HL-60 (cell line): ENCODE data around the gene GPR4.

Source experiments
- DNase-seq, 2 experiments: peaks; one replicate each; pipeline ENCODE4 v3.0.0-alpha.2; 2010 to 2020; ENCODE audit warnings: low read depth in 1 of 2, low spot score in 1 of 2
- H3K27ac ChIP-seq: fragments of 250-450 bp; sonication (Bioruptor Pico); replicated peaks from 2 replicates; pipeline ENCODE4 v1.5.1; 2020; ENCODE audit warnings: mild to moderate bottlenecking, moderate library complexity
- H3K27me3 ChIP-seq: fragments of 250-450 bp; sonication (Bioruptor Pico); 2 replicates; pipeline ENCODE4 v1.5.1; 2021; ENCODE audit warnings: mild to moderate bottlenecking, moderate library complexity; ENCODE audit not compliant: insufficient read depth, poor library complexity, severe bottlenecking
- H3K4me3 ChIP-seq: replicated peaks from 2 replicates; pipeline ENCODE4 v1.5.1; 2011; ENCODE audit warnings: mild to moderate bottlenecking, control low read depth, low read length; ENCODE audit not compliant: insufficient read depth
- GABPA ChIP-seq: IDR thresholded peaks from 2 replicates; pipeline ENCODE4 v1.6.1; 2012; ENCODE audit warnings: low read depth
- POLR2AphosphoS5 ChIP-seq: IDR thresholded peaks from 2 replicates; pipeline ENCODE4 v1.6.1; 2012; ENCODE audit warnings: low read depth
- SPI1 ChIP-seq: IDR thresholded peaks from 2 replicates; pipeline ENCODE4 v1.6.1; 2012; ENCODE audit warnings: low read depth, mild to moderate bottlenecking, borderline replicate concordance
- TF ChIP-seq, protein P1 (sequence below): IDR thresholded peaks from one replicate; pipeline ENCODE4 v1.5.1; 2011; ENCODE audit warnings: low read length, control low read depth, inconsistent platforms; ENCODE audit not compliant: insufficient read depth
- TF ChIP-seq, protein P2 (sequence below): IDR thresholded peaks from 2 replicates; pipeline ENCODE4 v1.6.1; 2012; ENCODE audit warnings: low read depth; ENCODE audit not compliant: insufficient replicate concordance

The GPR4 gene

DNA sequence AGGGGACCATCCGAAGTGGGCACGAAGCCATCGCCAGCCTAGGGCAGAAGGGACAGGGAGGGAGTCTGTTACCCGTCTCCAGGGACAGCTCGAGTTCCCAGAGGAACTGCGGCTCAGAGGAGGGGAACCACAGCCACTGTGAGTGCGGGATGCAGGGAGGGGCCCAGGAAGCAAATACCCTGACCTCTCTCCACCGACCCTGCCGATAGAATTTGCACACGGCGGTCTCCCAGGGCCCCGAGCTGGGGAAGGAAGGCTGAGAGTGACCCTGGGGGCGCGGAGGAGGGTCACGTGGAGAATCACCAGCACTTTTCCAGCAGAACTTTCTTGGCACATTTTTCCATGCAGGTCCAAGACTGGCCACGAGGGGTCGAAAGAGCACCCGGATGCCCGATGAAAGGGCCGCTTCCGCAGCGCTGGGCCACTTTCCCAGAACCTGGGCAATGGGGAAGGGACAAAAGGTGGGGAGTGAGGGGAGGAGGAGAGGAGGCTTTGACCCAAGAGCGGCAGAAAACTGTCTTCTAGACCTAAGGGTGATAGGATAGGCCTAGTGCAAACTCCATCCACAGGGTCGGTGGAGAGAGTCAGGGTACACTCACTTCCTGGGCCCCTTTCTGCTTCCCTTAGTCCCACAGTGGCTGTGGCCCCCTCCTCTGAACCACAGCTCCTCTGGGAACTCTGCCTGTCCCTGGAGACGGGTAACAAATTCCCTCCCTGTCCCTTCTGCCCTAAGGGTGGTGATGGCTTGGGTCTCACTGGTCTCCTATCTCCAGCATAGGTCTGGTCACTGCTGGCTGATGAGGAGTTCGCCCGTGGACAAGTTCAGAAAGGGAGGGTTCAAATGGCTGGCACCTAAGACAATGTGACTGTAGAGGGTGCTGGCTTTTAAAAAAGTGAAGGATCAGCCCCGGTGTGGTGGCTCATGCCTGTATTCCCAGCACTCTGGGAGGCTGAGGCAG, 5.3 kb upstream of the GPR4 start:
- peaks cover 10% of the 10 kb centered on the region for H3K27me3 ChIP-seq
- DNase-seq: peak in 1 of 2 experiments; percentile 43
- no peak overlapping the region for H3K27ac ChIP-seq
- TF ChIP-seq GABPA: no peak
- TF ChIP-seq, protein P1, sequence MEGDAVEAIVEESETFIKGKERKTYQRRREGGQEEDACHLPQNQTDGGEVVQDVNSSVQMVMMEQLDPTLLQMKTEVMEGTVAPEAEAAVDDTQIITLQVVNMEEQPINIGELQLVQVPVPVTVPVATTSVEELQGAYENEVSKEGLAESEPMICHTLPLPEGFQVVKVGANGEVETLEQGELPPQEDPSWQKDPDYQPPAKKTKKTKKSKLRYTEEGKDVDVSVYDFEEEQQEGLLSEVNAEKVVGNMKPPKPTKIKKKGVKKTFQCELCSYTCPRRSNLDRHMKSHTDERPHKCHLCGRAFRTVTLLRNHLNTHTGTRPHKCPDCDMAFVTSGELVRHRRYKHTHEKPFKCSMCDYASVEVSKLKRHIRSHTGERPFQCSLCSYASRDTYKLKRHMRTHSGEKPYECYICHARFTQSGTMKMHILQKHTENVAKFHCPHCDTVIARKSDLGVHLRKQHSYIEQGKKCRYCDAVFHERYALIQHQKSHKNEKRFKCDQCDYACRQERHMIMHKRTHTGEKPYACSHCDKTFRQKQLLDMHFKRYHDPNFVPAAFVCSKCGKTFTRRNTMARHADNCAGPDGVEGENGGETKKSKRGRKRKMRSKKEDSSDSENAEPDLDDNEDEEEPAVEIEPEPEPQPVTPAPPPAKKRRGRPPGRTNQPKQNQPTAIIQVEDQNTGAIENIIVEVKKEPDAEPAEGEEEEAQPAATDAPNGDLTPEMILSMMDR: peak; percentile 60
- TF ChIP-seq SPI1: 0 out of 2 replicates have a peak, but pooled peaks have one; percentile 17
- TF ChIP-seq POLR2AphosphoS5: no peak
- TF ChIP-seq, protein P2, sequence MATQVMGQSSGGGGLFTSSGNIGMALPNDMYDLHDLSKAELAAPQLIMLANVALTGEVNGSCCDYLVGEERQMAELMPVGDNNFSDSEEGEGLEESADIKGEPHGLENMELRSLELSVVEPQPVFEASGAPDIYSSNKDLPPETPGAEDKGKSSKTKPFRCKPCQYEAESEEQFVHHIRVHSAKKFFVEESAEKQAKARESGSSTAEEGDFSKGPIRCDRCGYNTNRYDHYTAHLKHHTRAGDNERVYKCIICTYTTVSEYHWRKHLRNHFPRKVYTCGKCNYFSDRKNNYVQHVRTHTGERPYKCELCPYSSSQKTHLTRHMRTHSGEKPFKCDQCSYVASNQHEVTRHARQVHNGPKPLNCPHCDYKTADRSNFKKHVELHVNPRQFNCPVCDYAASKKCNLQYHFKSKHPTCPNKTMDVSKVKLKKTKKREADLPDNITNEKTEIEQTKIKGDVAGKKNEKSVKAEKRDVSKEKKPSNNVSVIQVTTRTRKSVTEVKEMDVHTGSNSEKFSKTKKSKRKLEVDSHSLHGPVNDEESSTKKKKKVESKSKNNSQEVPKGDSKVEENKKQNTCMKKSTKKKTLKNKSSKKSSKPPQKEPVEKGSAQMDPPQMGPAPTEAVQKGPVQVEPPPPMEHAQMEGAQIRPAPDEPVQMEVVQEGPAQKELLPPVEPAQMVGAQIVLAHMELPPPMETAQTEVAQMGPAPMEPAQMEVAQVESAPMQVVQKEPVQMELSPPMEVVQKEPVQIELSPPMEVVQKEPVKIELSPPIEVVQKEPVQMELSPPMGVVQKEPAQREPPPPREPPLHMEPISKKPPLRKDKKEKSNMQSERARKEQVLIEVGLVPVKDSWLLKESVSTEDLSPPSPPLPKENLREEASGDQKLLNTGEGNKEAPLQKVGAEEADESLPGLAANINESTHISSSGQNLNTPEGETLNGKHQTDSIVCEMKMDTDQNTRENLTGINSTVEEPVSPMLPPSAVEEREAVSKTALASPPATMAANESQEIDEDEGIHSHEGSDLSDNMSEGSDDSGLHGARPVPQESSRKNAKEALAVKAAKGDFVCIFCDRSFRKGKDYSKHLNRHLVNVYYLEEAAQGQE: no peak
- no peak overlapping the region for H3K4me3 ChIP-seq

DNA sequence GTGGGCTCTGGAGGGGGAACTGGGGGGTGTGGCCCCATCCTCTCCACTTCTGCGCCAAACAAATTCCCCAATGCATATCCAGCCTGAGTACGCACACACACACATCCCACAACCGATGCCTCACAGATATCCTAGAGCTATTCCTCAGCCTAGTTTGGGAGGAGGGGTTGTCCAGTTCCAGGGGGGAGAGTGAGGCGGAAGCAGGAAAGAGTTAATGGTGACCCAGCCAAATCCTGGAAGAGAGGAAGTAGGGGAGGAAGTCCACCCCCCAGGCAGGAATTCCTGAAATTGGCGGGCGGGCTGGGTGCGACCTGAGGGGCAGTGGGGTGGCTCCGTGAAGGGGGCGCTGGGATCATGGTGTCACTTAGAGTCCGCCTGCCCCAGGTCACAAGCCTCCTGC, 897 bp downstream of the GPR4 start:
- Histone ChIP-seq H3K4me3 (no peak overlapping the region), H3K27me3 (peaks cover 34% of the 10 kb centered on the region)
- TF ChIP-seq SPI1: no peak
- no peak for TF ChIP-seq GABPA
- TF ChIP-seq, protein P1: no peak
- TF ChIP-seq, protein P2: no peak
- TF ChIP-seq POLR2AphosphoS5: no peak

DNA sequence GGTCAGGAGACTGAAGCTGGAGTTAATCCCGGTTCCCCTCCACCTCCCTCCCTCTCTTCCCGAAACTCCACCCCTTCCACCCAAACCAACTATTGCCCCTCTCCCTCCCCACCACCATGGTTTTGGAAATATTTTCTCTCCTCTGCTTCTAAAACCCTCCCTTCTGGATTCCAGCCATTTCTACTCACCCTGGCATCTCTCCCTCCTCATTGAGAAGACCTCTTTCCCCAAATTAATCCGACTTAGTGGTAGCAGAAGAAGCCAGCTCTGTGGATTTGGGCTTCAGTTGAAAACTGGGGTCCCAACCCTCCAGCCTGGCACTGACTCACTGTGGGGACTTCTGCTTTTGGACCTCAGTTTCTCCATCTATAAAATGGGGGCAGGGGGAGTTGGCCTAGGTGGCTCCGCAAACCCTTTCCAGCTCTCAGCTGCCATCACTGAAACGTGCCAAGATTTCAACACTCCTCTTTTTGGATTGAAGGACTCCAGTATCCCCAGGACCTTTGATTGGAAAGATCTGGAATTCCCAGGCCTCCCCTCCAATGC, 1.6 kb downstream of the GPR4 start:
- peaks cover 34% of the 10 kb centered on the region for H3K27me3 ChIP-seq
- no peak overlapping the region for H3K4me3 ChIP-seq
- no peak overlapping the region for H3K27ac ChIP-seq
- DNase-seq: no peak
- no peak for TF ChIP-seq SPI1
- TF ChIP-seq GABPA: no peak
- TF ChIP-seq POLR2AphosphoS5: no peak
- TF ChIP-seq, protein P2: no peak
- TF ChIP-seq, protein P1: no peak

More for the DNA sequence above, 897 bp downstream of the GPR4 start:
- no peak for DNase-seq
- no peak overlapping the region for H3K27ac ChIP-seq
